ENCODE results near the gene MDM1. TPM values are rescaled to one million over a fixed set of nuclear protein-coding genes. Genes with fewer than 3 reads are reported as not detected.

The MDM1 gene
- polyA plus RNA-seq, 1 donor (not counting 4 experiments of a cell fraction or from before 2014, with no cell fraction given), result 7.5 TPM

- no peak overlapping the region for H3K4me3 ChIP-seq (ENCODE audit: control insufficient read depth in 2 of 3, extremely low read depth in 1 of 3, insufficient read depth in 2 of 3, low read depth in 1 of 3, low read length in 3 of 3)
- H3K27ac ChIP-seq (ENCODE audit: control insufficient read depth, insufficient read depth, low read length), result no peak overlapping the region
- TF ChIP-seq EZH2 (IDR thresholded peaks at IDR 0.05; ENCODE audit: low read length) (no peak), CTCF (optimal IDR thresholded peaks at IDR 0.05 in 1 of 3, IDR thresholded peaks at IDR 0.05 in 1 of 3, conservative IDR thresholded peaks at IDR 0.05 in 1 of 3; ENCODE audit: extremely low read depth in 1 of 3, insufficient read depth in 2 of 3, low read length in 3 of 3) (no peak)
- H3K36me3 ChIP-seq (ENCODE audit: control insufficient read depth in 2 of 2, extremely low read depth in 1 of 2, insufficient read depth in 2 of 2, low read length in 2 of 2), result no peaks in the 10 kb centered on the region
- H4K20me1 ChIP-seq (ENCODE audit: control insufficient read depth, extremely low read depth, insufficient read depth, low read length), result no peaks in the 10 kb centered on the region
- no peaks in the 10 kb centered on the region for H3K79me2 ChIP-seq (ENCODE audit: control insufficient read depth, insufficient read depth, low read length)
- FAIRE-seq (no peak), DNase-seq (ENCODE audit: low read depth, low spot score) (no peak)
- H3K4me1 ChIP-seq (ENCODE audit: control insufficient read depth, extremely low read depth, insufficient read depth, low read length), result peaks cover 26% of the 10 kb centered on the region
- H3K9me3 ChIP-seq (ENCODE audit: control insufficient read depth, low read depth, low read length), result no peaks in the 10 kb centered on the region
- H3K9ac ChIP-seq (ENCODE audit: control insufficient read depth, extremely low read depth, insufficient read depth, low read length), result no peak overlapping the region
- dilution Hi-C loops (cut with MboI; ENCODE audit: extremely low pct_ligation_motif_present, low sequenced_read_pairs), result no loop called here
- H3K9me1 ChIP-seq (ENCODE audit: control insufficient read depth, extremely low read depth, insufficient read depth, low read length), result no peaks in the 10 kb centered on the region
- H3K27me3 ChIP-seq (ENCODE audit: control insufficient read depth, extremely low read depth, insufficient read depth, low read length), result no peaks in the 10 kb centered on the region
- no peak overlapping the region for H2AFZ ChIP-seq (ENCODE audit: control insufficient read depth, low read length)
- no peak overlapping the region for H3K4me2 ChIP-seq (ENCODE audit: control insufficient read depth, extremely low read depth, insufficient read depth, low read depth, low read length)
Measured at GRCh38 chr12:68263366-68263765, 68.8 kb downstream of the MDM1 start.

- Histone ChIP-seq H3K36me3 (ENCODE audit: control insufficient read depth in 2 of 2, extremely low read depth in 1 of 2, insufficient read depth in 2 of 2, low read length in 2 of 2) (no peaks in the 10 kb centered on the region), H3K9ac (ENCODE audit: control insufficient read depth, extremely low read depth, insufficient read depth, low read length) (no peak overlapping the region), H3K79me2 (ENCODE audit: control insufficient read depth, insufficient read depth, low read length) (no peaks in the 10 kb centered on the region), H3K9me1 (ENCODE audit: control insufficient read depth, extremely low read depth, insufficient read depth, low read length) (no peaks in the 10 kb centered on the region), H4K20me1 (ENCODE audit: control insufficient read depth, extremely low read depth, insufficient read depth, low read length) (no peaks in the 10 kb centered on the region), H3K27ac (ENCODE audit: control insufficient read depth, insufficient read depth, low read length) (no peak overlapping the region), H2AFZ (ENCODE audit: control insufficient read depth, low read length) (no peak overlapping the region), H3K4me2 (ENCODE audit: control insufficient read depth, extremely low read depth, insufficient read depth, low read depth, low read length) (no peak overlapping the region), H3K27me3 (ENCODE audit: control insufficient read depth, extremely low read depth, insufficient read depth, low read length) (no peaks in the 10 kb centered on the region), H3K4me1 (ENCODE audit: control insufficient read depth, extremely low read depth, insufficient read depth, low read length) (peaks cover 22% of the 10 kb centered on the region), H3K4me3 (ENCODE audit: control insufficient read depth in 2 of 3, extremely low read depth in 1 of 3, insufficient read depth in 2 of 3, low read depth in 1 of 3, low read length in 3 of 3) (no peak overlapping the region), H3K9me3 (ENCODE audit: control insufficient read depth, low read depth, low read length) (no peaks in the 10 kb centered on the region)
- dilution Hi-C loops (cut with MboI; ENCODE audit: extremely low pct_ligation_motif_present, low sequenced_read_pairs), result no loop called here
- no peak for DNase-seq (ENCODE audit: low read depth, low spot score)
- TF ChIP-seq EZH2 (IDR thresholded peaks at IDR 0.05; ENCODE audit: low read length) (no peak), CTCF (optimal IDR thresholded peaks at IDR 0.05 in 1 of 3, IDR thresholded peaks at IDR 0.05 in 1 of 3, conservative IDR thresholded peaks at IDR 0.05 in 1 of 3; ENCODE audit: extremely low read depth in 1 of 3, insufficient read depth in 2 of 3, low read length in 3 of 3) (no peak)
- FAIRE-seq, result no peak
Measured at GRCh38 chr12:68261896-68262295, 70.3 kb downstream of the MDM1 start.
